Measurements from ENCODE around the gene CLTB.

GRCh38 chr5:176391479-176391878 lies 24.9 kb downstream of the CLTB start:
- TF ChIP-seq POLR2AphosphoS5 (IDR thresholded peaks at IDR 0.05; ENCODE audit: low read depth, low read length) (no peak), REST (IDR thresholded peaks at IDR 0.05; ENCODE audit: insufficient read depth in 1 of 2, low read depth in 2 of 2, low read length in 2 of 2) (no peak), TAF1 (IDR thresholded peaks at IDR 0.05; ENCODE audit: borderline replicate concordance, insufficient read depth, low read length) (no peak)

Data from PFSK-1 (cell line).